ENCODE results near the gene PDE6H.

PDE6H gene

DNA sequence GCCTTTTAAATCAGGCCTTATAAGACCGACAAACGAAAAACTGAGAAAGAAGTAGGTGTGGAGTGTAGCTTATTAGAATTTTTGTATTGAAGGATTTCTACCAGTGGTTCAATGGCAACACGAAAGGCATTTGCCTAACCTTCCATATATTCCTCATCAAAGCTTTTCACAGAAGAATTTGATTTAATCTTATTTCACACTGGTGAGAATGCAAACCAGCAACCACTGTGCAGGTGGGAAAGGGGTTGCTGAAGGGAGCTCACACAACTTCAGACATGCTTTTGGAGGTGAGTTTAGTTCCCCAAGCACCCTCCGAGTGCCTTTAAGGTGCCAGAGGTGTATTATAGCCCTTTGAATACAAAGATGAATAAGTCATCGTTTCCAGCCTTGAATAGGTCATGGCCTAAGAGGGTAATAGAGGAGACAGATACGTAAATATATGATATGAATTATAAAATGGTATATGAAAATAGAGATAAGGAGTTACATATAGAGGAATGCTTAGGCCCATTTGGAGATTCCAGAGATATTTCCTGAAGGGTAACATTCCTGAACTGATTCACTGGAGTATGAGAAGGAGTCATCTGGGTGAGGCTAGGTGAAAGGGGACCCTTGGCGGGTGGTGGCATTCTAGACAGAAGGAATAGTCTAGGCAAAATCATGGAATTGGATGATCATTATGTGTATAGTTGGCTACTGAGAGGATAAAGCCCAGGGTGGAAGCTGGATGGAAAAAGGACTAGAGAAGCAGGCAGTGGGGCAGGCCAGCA lies 40.9 kb upstream of the PDE6H start:
- TF ChIP-seq ZC3H10 (CRISPR knock-in tag; IDR thresholded peaks at IDR 0.05): no peak
- TF ChIP-seq ARNTL (CRISPR knock-in tag; IDR thresholded peaks at IDR 0.05; ENCODE audit: borderline replicate concordance, low read depth): no peak
- no peak for TF ChIP-seq ZNF8 (CRISPR knock-in tag; IDR thresholded peaks at IDR 0.05)
- TF ChIP-seq GLIS3 (CRISPR knock-in tag; IDR thresholded peaks at IDR 0.05): no peak
- TF ChIP-seq, protein P1, sequence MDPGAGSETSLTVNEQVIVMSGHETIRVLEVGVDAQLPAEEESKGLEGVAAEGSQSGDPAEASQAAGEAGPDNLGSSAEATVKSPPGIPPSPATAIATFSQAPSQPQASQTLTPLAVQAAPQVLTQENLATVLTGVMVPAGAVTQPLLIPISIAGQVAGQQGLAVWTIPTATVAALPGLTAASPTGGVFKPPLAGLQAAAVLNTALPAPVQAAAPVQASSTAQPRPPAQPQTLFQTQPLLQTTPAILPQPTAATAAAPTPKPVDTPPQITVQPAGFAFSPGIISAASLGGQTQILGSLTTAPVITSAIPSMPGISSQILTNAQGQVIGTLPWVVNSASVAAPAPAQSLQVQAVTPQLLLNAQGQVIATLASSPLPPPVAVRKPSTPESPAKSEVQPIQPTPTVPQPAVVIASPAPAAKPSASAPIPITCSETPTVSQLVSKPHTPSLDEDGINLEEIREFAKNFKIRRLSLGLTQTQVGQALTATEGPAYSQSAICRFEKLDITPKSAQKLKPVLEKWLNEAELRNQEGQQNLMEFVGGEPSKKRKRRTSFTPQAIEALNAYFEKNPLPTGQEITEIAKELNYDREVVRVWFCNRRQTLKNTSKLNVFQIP (CRISPR knock-in tag; IDR thresholded peaks at IDR 0.05; ENCODE audit: borderline replicate concordance, low read depth): no peak
- no peak for ATAC-seq

DNA sequence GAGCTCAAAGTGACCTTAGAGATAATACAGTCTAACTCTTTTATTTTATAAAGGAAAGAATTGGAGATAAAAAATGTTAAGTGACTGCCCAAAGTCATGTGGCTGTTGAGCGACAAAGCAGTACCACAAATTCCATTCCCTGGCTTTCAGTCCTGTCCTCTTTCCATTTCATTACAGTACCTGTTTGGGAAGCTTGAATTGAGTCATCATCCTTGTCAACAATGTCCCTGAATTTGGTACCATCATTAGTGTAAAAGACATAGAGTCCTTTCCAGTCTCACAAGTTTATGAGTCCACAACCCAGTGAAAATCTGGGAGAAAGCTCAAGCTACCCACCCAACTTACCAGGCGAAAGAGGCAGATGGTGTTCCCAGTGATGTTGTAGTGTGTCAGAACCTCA lies 38.3 kb upstream of the PDE6H start:
- ATAC-seq: no peak
- TF ChIP-seq ZNF565 (CRISPR knock-in tag; conservative IDR thresholded peaks at IDR 0.05; ENCODE audit: low read depth) (no peak), GLIS3 (CRISPR knock-in tag; IDR thresholded peaks at IDR 0.05) (no peak), TOX (CRISPR knock-in tag; IDR thresholded peaks at IDR 0.05; ENCODE audit: borderline replicate concordance) (no peak), ZNF70 (CRISPR knock-in tag; IDR thresholded peaks at IDR 0.05) (no peak), TCF4 (CRISPR knock-in tag; IDR thresholded peaks at IDR 0.05; ENCODE audit: borderline replicate concordance) (no peak), BACH2 (CRISPR knock-in tag; IDR thresholded peaks at IDR 0.05; ENCODE audit: borderline replicate concordance) (no peak), SNAI2 (CRISPR knock-in tag; IDR thresholded peaks at IDR 0.05) (no peak), CSDC2 (CRISPR knock-in tag; IDR thresholded peaks at IDR 0.05) (no peak), ZC3H10 (CRISPR knock-in tag; IDR thresholded peaks at IDR 0.05) (no peak), PPARA (CRISPR knock-in tag; IDR thresholded peaks at IDR 0.05; ENCODE audit: borderline replicate concordance) (no peak), ISL1 (CRISPR knock-in tag; IDR thresholded peaks at IDR 0.05) (no peak), OSR1 (CRISPR knock-in tag; IDR thresholded peaks at IDR 0.05) (no peak), ARNTL (CRISPR knock-in tag; IDR thresholded peaks at IDR 0.05; ENCODE audit: borderline replicate concordance, low read depth) (no peak), ESRRG (CRISPR knock-in tag; IDR thresholded peaks at IDR 0.05) (no peak), RARB (CRISPR knock-in tag; IDR thresholded peaks at IDR 0.05) (no peak)
- TF ChIP-seq, protein P1 (CRISPR knock-in tag; IDR thresholded peaks at IDR 0.05; ENCODE audit: borderline replicate concordance, low read depth): no peak
- TF ChIP-seq, protein P2, sequence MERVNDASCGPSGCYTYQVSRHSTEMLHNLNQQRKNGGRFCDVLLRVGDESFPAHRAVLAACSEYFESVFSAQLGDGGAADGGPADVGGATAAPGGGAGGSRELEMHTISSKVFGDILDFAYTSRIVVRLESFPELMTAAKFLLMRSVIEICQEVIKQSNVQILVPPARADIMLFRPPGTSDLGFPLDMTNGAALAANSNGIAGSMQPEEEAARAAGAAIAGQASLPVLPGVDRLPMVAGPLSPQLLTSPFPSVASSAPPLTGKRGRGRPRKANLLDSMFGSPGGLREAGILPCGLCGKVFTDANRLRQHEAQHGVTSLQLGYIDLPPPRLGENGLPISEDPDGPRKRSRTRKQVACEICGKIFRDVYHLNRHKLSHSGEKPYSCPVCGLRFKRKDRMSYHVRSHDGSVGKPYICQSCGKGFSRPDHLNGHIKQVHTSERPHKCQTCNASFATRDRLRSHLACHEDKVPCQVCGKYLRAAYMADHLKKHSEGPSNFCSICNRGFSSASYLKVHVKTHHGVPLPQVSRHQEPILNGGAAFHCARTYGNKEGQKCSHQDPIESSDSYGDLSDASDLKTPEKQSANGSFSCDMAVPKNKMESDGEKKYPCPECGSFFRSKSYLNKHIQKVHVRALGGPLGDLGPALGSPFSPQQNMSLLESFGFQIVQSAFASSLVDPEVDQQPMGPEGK (CRISPR knock-in tag; IDR thresholded peaks at IDR 0.05; ENCODE audit: borderline replicate concordance): no peak
- TF ChIP-seq, protein P3, sequence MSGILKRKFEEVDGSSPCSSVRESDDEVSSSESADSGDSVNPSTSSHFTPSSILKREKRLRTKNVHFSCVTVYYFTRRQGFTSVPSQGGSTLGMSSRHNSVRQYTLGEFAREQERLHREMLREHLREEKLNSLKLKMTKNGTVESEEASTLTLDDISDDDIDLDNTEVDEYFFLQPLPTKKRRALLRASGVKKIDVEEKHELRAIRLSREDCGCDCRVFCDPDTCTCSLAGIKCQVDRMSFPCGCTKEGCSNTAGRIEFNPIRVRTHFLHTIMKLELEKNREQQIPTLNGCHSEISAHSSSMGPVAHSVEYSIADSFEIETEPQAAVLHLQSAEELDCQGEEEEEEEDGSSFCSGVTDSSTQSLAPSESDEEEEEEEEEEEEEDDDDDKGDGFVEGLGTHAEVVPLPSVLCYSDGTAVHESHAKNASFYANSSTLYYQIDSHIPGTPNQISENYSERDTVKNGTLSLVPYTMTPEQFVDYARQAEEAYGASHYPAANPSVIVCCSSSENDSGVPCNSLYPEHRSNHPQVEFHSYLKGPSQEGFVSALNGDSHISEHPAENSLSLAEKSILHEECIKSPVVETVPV (CRISPR knock-in tag; IDR thresholded peaks at IDR 0.05): no peak
- TF ChIP-seq, protein P4, sequence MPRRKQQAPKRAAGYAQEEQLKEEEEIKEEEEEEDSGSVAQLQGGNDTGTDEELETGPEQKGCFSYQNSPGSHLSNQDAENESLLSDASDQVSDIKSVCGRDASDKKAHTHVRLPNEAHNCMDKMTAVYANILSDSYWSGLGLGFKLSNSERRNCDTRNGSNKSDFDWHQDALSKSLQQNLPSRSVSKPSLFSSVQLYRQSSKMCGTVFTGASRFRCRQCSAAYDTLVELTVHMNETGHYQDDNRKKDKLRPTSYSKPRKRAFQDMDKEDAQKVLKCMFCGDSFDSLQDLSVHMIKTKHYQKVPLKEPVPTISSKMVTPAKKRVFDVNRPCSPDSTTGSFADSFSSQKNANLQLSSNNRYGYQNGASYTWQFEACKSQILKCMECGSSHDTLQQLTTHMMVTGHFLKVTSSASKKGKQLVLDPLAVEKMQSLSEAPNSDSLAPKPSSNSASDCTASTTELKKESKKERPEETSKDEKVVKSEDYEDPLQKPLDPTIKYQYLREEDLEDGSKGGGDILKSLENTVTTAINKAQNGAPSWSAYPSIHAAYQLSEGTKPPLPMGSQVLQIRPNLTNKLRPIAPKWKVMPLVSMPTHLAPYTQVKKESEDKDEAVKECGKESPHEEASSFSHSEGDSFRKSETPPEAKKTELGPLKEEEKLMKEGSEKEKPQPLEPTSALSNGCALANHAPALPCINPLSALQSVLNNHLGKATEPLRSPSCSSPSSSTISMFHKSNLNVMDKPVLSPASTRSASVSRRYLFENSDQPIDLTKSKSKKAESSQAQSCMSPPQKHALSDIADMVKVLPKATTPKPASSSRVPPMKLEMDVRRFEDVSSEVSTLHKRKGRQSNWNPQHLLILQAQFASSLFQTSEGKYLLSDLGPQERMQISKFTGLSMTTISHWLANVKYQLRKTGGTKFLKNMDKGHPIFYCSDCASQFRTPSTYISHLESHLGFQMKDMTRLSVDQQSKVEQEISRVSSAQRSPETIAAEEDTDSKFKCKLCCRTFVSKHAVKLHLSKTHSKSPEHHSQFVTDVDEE (CRISPR knock-in tag; IDR thresholded peaks at IDR 0.05): no peak

DNA sequence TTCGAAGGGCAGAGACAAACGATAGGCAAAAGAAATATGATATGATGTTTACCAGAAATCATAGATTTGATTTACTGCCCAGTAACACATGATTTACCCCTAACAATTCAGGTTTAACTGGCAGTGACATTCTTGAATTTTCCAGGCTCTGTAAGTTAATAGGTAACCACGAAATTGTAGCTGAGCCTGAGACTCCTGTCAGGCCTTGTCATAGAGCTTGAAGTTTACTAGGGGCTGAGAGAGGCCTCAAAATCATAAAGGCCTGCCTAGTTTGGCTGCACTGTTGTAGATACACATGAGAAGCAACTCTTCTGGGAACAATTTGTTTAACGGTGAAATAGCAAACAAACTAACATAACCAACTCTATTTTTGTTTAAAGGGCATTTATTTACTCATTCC lies 37.8 kb upstream of the PDE6H start:
- ATAC-seq: no peak; the same call in 2 of the 3 replicates
- TF ChIP-seq PPARA (CRISPR knock-in tag; IDR thresholded peaks at IDR 0.05; ENCODE audit: borderline replicate concordance) (no peak), ZFP3 (CRISPR knock-in tag; IDR thresholded peaks at IDR 0.05) (no peak), ZNF565 (CRISPR knock-in tag; conservative IDR thresholded peaks at IDR 0.05; ENCODE audit: low read depth) (no peak), RARB (CRISPR knock-in tag; IDR thresholded peaks at IDR 0.05) (no peak), OSR1 (CRISPR knock-in tag; IDR thresholded peaks at IDR 0.05) (no peak), BACH2 (CRISPR knock-in tag; IDR thresholded peaks at IDR 0.05; ENCODE audit: borderline replicate concordance) (no peak), ZNF70 (CRISPR knock-in tag; IDR thresholded peaks at IDR 0.05) (no peak), TOX (CRISPR knock-in tag; IDR thresholded peaks at IDR 0.05; ENCODE audit: borderline replicate concordance) (no peak), ARNTL (CRISPR knock-in tag; IDR thresholded peaks at IDR 0.05; ENCODE audit: borderline replicate concordance, low read depth) (no peak), ZFP30 (CRISPR knock-in tag; IDR thresholded peaks at IDR 0.05) (no peak), ZC3H10 (CRISPR knock-in tag; IDR thresholded peaks at IDR 0.05) (no peak), ISL1 (CRISPR knock-in tag; IDR thresholded peaks at IDR 0.05) (no peak), SNAI2 (CRISPR knock-in tag; IDR thresholded peaks at IDR 0.05) (no peak), TCF4 (CRISPR knock-in tag; IDR thresholded peaks at IDR 0.05; ENCODE audit: borderline replicate concordance) (no peak), CSDC2 (CRISPR knock-in tag; IDR thresholded peaks at IDR 0.05) (no peak)
- TF ChIP-seq, protein P3 (CRISPR knock-in tag; IDR thresholded peaks at IDR 0.05): no peak
- TF ChIP-seq, protein P2 (CRISPR knock-in tag; IDR thresholded peaks at IDR 0.05; ENCODE audit: borderline replicate concordance): no peak
